ENCODE data around the gene ATP5PD. TPM values are rescaled to one million over a fixed set of nuclear protein-coding genes. Genes with fewer than 3 reads are reported as not detected.
A peak's percentile ranks its signal among the peaks of the same experiment; 100 is the strongest.
"Not testable (repeated sequence)": the region's sequence is repeated elsewhere in the genome, so short reads cannot be mapped to it uniquely, and the experiment has no call there.

The ATP5PD gene
- total RNA-seq, 1 donor from 2014 or later: 863 TPM

- intact Hi-C loops (cut with DNase I): no loop called here
- DNase-seq (ENCODE audit: missing footprints): peak; percentile 53
- ATAC-seq: peak; percentile 23
Observed at GRCh38 chr17:75078284-75079022, 31.7 kb upstream of the ATP5PD start.

GRCh38 chr17:75077496-75078283, 30.9 kb upstream of the ATP5PD start:
- peak; percentile 91 for ATAC-seq
- intact Hi-C loops (cut with DNase I): no loop called here
- peak; percentile 91 for DNase-seq (ENCODE audit: missing footprints)

GRCh38 chr17:75077072-75077495, 30.3 kb upstream of the ATP5PD start:
- intact Hi-C loops (cut with DNase I): no loop called here
- no peak for DNase-seq (ENCODE audit: missing footprints)
- ATAC-seq: peak; percentile 4

- peak; percentile 0 for DNase-seq (ENCODE audit: missing footprints)
- intact Hi-C loops (cut with DNase I): no loop called here
- ATAC-seq: no peak
Observed at GRCh38 chr17:75075597-75076336, 29.0 kb upstream of the ATP5PD start.

GRCh38 chr17:75074532-75074931, 27.8 kb upstream of the ATP5PD start:
- intact Hi-C loops (cut with DNase I): no loop called here
- DNase-seq (ENCODE audit: missing footprints) (no peak), ATAC-seq (no peak)

GRCh38 chr17:75073618-75074047, 26.9 kb upstream of the ATP5PD start:
- intact Hi-C loops (cut with DNase I): no loop called here
- no peak for DNase-seq (ENCODE audit: missing footprints)

GRCh38 chr17:75072909-75073308, 26.1 kb upstream of the ATP5PD start:
- ATAC-seq; intact Hi-C loops (cut with DNase I); DNase-seq (ENCODE audit: missing footprints): not testable (repeated sequence)

More at GRCh38 chr17:75073618-75074047, 26.9 kb upstream of the ATP5PD start:
- ATAC-seq: no peak

GRCh38 chr17:75071478-75072271, 24.9 kb upstream of the ATP5PD start:
- intact Hi-C loops (cut with DNase I): not testable (repeated sequence)

GRCh38 chr17:75069783-75070182, 23.0 kb upstream of the ATP5PD start:
- ATAC-seq (no peak), DNase-seq (ENCODE audit: missing footprints) (no peak)
- intact Hi-C loops (cut with DNase I): no loop called here

More at GRCh38 chr17:75071478-75072271, 24.9 kb upstream of the ATP5PD start:
- ATAC-seq; DNase-seq (ENCODE audit: missing footprints): not testable (repeated sequence)

GRCh38 chr17:75068750-75069149, 22.0 kb upstream of the ATP5PD start:
- intact Hi-C loops (cut with DNase I): no loop called here
- no peak for DNase-seq (ENCODE audit: missing footprints)
- ATAC-seq: no peak

GRCh38 chr17:75067856-75068255, 21.1 kb upstream of the ATP5PD start:
- ATAC-seq: no peak
- intact Hi-C loops (cut with DNase I): no loop called here

GRCh38 chr17:75065562-75066151, 18.9 kb upstream of the ATP5PD start:
- intact Hi-C loops (cut with DNase I): no loop called here
- ATAC-seq: no peak
- no peak for DNase-seq (ENCODE audit: missing footprints)

More at GRCh38 chr17:75067856-75068255, 21.1 kb upstream of the ATP5PD start:
- no peak for DNase-seq (ENCODE audit: missing footprints)

GRCh38 chr17:75064867-75065561, 18.2 kb upstream of the ATP5PD start:
- intact Hi-C loops (cut with DNase I): no loop called here
- DNase-seq (ENCODE audit: missing footprints) (no peak), ATAC-seq (no peak)

GRCh38 chr17:75064460-75064859, 17.7 kb upstream of the ATP5PD start:
- ATAC-seq: no peak
- intact Hi-C loops (cut with DNase I): no loop called here
- no peak for DNase-seq (ENCODE audit: missing footprints)

GRCh38 chr17:75064040-75064439, 17.3 kb upstream of the ATP5PD start:
- intact Hi-C loops (cut with DNase I): no loop called here
- DNase-seq (ENCODE audit: missing footprints): no peak
- no peak for ATAC-seq

- no peak for ATAC-seq
- no peak for DNase-seq (ENCODE audit: missing footprints)
- intact Hi-C loops (cut with DNase I): no loop called here
Observed at GRCh38 chr17:75063626-75064025, 16.9 kb upstream of the ATP5PD start.

GRCh38 chr17:75063201-75063600, 16.4 kb upstream of the ATP5PD start:
- intact Hi-C loops (cut with DNase I): no loop called here
- ATAC-seq (no peak), DNase-seq (ENCODE audit: missing footprints) (no peak)

GRCh38 chr17:75061618-75062017, 14.8 kb upstream of the ATP5PD start:
- intact Hi-C loops (cut with DNase I): no loop called here
- ATAC-seq (no peak), DNase-seq (ENCODE audit: missing footprints) (no peak)
